ENCODE measurements around the gene WNK1.

Gene WNK1

GRCh38 chr12:738712-739111 lies 13.7 kb upstream of the WNK1 start:
- DNase-seq (ENCODE audit: low read depth, low spot score) = no peak
- no peak overlapping the region for H3K4me3 ChIP-seq (ENCODE audit: low read length)

- no peak overlapping the region for H3K4me3 ChIP-seq (ENCODE audit: low read length)
- DNase-seq (ENCODE audit: low read depth, low spot score) = no peak
Measured at GRCh38 chr12:739349-739748, 13.0 kb upstream of the WNK1 start.

- no peak overlapping the region for H3K4me3 ChIP-seq (ENCODE audit: low read length)
- DNase-seq (ENCODE audit: low read depth, low spot score) = no peak
Measured at GRCh38 chr12:740921-741320, 11.5 kb upstream of the WNK1 start.

GRCh38 chr12:749751-750270 lies 2.6 kb upstream of the WNK1 start:
- H3K4me3 ChIP-seq (ENCODE audit: low read length) = no peak overlapping the region
- DNase-seq (ENCODE audit: low read depth, low spot score) = no peak

- DNase-seq (ENCODE audit: low read depth, low spot score) = no peak
- peak overlapping the region; percentile 75 for H3K4me3 ChIP-seq (ENCODE audit: low read length)
Measured at GRCh38 chr12:750366-751191, 1.8 kb upstream of the WNK1 start.

GRCh38 chr12:751192-751998 lies 984 bp upstream of the WNK1 start:
- H3K4me3 ChIP-seq (ENCODE audit: low read length) = peak overlapping the region; percentile 75
- peak; percentile 98 for DNase-seq (ENCODE audit: low read depth, low spot score)

- H3K4me3 ChIP-seq (ENCODE audit: low read length) = peak overlapping the region; percentile 75
- no peak for DNase-seq (ENCODE audit: low read depth, low spot score)
Measured at GRCh38 chr12:752695-753610, 574 bp downstream of the WNK1 start.

- DNase-seq (ENCODE audit: low read depth, low spot score) = no peak
- peak overlapping the region; percentile 75 for H3K4me3 ChIP-seq (ENCODE audit: low read length)
Measured at GRCh38 chr12:753611-754472, 1.5 kb downstream of the WNK1 start.

GRCh38 chr12:754473-754820 lies 2.1 kb downstream of the WNK1 start:
- H3K4me3 ChIP-seq (ENCODE audit: low read length) = peak overlapping the region; percentile 75
- DNase-seq (ENCODE audit: low read depth, low spot score) = no peak

- peak; percentile 66 for DNase-seq (ENCODE audit: low read depth, low spot score)
- peak overlapping the region; percentile 75 for H3K4me3 ChIP-seq (ENCODE audit: low read length)
Measured at GRCh38 chr12:754851-755562, 2.6 kb downstream of the WNK1 start.

- no peak overlapping the region for H3K4me3 ChIP-seq (ENCODE audit: low read length)
- no peak for DNase-seq (ENCODE audit: low read depth, low spot score)
Measured at GRCh38 chr12:759628-760027, 7.2 kb downstream of the WNK1 start.

GRCh38 chr12:761256-761655 lies 8.9 kb downstream of the WNK1 start:
- no peak for DNase-seq (ENCODE audit: low read depth, low spot score)
- H3K4me3 ChIP-seq (ENCODE audit: low read length) = no peak overlapping the region

GRCh38 chr12:765840-766239 lies 13.5 kb downstream of the WNK1 start:
- no peak for DNase-seq (ENCODE audit: low read depth, low spot score)

GRCh38 chr12:768434-768833 lies 16.1 kb downstream of the WNK1 start:
- H3K4me3 ChIP-seq (ENCODE audit: low read length) = no peak overlapping the region
- DNase-seq (ENCODE audit: low read depth, low spot score) = no peak

More at GRCh38 chr12:765840-766239, 13.5 kb downstream of the WNK1 start:
- no peak overlapping the region for H3K4me3 ChIP-seq (ENCODE audit: low read length)

GRCh38 chr12:770479-770878 lies 18.1 kb downstream of the WNK1 start:
- DNase-seq (ENCODE audit: low read depth, low spot score) = no peak
- no peak overlapping the region for H3K4me3 ChIP-seq (ENCODE audit: low read length)

GRCh38 chr12:772056-772697 lies 19.8 kb downstream of the WNK1 start:
- no peak for DNase-seq (ENCODE audit: low read depth, low spot score)

GRCh38 chr12:774051-774614 lies 21.8 kb downstream of the WNK1 start:
- DNase-seq (ENCODE audit: low read depth, low spot score) = no peak
- H3K4me3 ChIP-seq (ENCODE audit: low read length) = no peak overlapping the region

More at GRCh38 chr12:772056-772697, 19.8 kb downstream of the WNK1 start:
- H3K4me3 ChIP-seq (ENCODE audit: low read length) = no peak overlapping the region
